Activated CD8-positive, alpha-beta memory T cell treated with anti-CD3 and anti-CD28 coated beads, Interleukin-2, amount 50 U/mL, for 1 hour (primary cell): Measurements from ENCODE around the gene PABPN1.

Experiments used
- DNase-seq: peaks from one replicate; pipeline ENCODE4 v3.0.0-alpha.2; 2020; ENCODE audit errors: extremely low read depth

PABPN1 gene

DNA sequence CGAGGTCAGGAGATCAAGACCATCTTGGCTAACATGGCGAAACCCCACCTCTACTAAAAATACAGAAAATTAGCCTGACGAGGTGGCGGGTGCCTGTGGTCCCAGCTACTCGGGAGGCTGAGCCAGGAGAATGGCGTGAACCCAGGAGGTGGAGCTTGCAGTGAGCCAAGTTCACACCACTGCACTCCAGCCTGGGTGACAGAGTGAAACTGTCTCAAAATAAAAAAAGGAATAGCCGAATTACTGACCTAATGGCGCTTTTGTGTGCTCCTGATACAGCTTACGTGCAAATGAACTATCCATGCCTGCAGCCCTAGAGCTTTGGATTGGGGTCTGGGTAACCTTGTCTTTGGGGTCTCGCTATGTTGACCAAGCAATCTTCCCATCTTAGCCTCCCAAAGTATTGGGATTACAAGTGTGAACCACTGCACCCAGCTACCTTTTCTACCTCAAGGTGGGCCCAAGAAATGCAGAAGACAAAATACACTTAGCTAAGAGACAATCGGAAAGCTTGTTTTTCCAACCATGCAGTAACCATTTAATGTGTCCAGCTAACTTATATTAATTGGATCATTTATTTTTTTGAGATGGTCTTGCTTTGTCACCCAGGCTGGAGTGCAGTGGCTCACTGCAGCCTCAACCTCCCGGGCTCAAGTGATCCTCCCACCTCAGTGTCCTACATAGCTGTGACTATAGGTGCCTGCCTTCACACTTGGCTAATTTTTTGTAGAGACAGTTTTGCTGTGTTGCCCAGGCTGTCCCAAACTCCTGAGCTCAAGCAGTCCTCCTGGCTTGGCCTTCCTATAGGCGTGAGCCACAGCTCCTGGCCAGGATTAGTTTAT, 5.5 kb downstream of the PABPN1 start:
- DNase-seq = no peak

DNA sequence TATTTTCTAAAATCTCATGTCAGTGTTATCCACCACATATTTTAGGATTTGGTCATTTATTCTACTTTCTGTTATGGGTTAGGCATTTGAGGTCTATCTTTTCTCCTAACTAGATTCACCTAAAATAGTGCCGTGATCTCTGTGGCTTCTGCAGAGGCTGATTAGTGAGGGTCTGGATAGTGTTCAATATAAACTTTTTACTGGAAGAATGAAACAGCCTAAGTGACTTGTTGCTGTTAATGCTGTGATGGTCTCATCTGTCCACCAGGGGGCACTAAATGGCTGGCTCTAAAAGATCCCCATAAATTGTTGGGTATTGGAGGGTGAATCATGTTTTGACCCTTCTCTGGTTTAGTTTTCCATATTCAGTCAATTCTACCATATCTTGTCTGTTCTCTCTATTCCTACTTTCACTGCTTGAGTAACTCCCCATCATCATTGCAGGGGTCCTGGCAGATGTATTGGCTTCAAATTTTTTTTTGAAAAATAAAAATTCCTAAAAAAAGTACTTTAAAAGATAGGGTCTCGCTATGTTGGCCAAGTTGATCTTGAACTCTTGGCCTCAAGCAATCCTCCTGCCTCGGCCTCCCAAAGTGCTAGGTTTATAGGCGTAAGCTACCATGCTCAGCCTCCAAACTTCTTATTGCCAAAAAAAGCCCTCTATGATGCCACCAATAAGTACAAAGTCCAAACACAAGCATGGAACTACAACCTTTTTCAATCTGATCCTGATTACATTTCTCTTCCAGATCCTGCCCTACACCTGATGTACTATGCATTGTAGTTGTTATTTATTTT, 6.9 kb downstream of the PABPN1 start:
- DNase-seq = no peak

DNA sequence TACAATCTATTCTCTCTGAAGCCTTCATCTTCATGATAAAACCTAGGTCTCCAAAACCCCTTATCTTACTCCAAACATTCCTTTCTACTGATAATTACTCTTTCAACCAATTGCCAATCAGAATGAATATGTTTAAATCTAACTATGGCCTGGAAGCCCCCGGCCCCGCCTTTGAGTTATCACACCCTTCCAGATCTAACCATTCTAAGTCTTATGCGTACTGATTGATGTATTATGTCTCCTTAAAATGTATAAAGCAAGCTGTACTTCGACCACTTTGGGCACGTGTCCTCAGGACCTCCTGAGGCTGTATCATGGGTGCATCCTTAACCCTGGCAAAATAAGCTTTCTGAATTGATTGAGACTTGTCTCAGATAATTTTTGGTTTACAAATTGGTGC, 14.4 kb downstream of the PABPN1 start:
- no peak for DNase-seq

DNA sequence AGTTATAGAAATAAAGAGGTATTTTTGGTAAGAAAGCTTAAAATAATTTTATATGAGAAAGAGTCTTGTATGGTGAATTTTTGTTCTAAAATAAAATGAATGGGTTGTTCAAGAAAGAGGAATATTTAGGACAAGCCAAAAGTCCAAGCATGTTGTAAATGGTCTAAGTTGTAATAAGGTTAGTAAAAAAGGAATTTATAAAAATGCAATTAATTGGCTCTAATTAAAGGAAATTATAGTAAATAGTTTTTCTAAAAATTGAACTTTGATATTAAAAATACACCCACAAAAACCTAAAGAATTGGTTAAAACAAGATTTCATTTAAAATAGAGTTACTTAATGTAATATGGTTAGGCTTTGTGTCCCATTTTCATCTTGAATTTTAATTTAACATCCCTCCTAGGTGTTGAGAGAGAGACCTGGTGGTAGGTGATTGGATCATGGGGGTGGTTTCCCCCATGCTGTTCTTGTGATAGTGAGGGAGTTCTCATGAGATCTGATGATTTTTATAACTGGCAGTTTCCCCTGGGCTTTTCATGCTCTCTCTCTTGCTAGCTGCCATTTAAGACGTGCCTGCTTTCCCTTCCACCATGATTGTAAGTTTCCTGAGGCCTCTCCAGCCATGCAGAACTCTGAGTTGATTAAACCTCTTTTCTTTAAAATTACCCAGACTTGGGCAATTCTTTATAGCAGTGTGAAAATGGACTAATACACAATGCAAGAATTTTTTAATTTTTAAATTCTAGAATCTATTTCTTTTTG, 18.4 kb downstream of the PABPN1 start:
- DNase-seq = no peak

DNA sequence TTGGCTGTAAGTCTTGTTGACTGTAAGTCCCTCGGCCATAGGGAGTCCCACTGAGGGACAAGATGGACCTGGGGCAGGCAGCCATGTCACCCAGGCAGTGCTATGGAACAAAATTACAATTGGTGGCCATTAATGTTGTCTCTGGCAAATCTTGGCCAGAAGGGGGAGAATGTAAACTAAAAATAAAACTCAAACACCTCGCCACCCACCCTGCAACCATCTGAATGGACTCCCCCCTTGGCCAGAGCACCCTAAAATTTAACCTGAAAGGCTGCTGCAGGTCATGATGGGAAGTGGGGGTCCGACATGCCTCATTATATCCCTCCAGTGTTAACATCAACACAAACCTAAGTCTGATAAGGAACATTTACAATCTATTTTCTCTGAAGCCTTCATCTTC, 23.2 kb downstream of the PABPN1 start:
- DNase-seq = no peak

DNA sequence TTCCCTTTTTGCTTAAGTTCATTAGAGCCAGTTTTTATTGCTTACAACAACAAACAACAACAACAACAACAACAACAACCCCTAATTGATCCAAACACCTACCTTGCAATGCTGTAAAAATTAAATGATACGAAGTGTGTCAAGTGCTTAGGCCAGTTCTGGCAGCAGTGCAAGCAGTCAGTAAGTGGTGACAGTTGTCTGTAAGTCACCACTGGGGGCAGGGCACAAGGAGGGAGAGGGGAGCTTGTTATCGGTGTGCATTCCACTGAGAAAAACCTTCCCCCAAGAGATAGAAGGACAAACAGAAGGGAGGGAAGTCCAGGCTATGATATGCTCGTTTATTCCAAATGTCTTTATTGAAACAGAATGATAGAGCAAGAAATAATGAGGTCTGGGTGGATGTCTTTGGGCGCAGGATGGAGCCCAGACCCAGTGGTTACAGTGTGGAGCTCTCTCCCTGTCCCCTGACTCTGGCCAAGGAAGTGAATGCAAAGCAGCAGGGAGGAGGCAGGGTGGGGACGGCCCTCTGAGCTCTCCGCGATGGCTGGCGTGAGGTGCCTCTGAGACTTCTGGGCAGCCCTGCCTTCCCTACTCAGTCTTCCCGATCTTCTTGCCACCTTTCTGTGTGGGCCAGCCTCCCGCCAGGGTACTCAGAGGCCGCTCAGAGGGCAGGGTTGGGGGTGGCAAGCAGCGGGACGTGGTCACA, 24.9 kb downstream of the PABPN1 start:
- no peak for DNase-seq

DNA sequence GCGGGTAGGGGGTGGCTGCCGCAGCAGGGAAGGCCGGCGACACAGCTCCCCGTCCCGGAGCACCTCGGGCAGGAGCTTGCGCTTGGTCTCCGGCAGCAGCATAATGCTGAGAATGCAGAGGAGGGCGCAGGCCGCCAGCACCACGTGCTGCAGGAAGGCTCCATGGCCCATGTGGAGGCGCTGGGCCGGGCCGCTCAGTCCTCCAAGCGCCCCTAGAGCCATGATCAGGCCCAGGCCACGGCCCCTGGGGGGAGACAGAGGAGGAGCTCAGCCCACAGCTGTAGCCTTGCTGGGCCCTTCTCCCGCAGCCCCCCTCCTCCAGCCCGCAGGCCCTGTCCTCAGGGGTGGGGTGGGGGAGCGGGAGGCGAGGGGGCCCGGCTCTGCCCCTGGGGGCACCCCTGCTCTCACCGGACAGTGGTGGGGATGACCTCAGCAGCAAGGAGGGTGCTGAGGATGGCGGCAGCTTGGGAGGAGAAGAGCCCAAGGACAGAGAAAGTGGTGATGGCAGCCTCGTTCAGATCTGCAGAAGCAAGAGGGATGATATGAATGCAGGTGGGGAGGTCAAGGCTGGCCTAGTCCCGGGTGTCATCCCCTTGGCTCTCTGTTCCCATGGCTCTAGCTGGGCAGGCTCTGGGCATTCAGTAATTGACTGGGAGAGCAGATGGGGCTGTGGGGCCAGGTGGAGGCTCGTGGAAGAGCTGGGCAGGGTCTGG, 25.6 kb downstream of the PABPN1 start:
- no peak for DNase-seq

DNA sequence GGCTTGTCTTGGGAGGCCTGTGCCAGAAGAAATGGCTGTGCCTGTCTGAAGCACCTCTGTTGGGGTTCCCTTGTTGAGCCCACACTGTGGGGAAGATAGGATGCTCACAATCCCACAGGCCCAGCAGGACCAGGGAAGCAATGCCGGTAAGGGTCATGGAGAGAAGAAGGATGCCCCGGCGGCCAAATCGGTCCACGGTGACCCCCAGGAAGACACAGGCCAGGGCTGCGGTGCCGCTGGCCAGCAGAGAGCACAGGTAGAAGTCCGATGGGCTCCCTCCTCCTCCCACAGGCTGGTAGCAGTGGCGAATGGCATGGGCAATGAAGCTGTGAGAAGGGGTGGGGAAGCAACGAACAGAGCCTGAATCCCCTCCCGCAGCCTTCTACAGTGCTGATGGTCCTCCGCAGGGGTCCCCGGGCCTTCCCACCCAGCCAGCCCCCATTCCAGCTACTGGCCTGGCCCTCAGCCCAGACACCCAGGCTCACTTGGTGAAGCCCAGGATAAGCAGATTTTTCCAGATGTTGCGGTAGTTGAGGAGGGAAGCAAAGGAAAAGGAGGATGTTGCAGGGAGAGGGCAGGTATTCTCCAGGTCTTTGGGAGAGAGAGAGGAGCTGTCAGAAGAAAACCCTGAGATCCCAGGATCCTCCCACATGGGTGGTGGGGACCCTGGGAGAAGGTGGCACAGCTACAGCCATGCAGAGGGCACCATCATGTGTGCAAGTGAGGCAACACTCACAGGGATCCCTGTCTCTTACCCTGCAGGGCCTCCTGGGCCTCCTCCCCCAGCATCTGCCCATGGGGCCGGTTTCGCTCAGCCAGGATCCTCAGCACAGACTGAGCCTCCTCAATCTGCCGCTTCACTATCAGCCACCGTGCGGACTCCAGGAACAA, 26.4 kb downstream of the PABPN1 start:
- DNase-seq = no peak

DNA sequence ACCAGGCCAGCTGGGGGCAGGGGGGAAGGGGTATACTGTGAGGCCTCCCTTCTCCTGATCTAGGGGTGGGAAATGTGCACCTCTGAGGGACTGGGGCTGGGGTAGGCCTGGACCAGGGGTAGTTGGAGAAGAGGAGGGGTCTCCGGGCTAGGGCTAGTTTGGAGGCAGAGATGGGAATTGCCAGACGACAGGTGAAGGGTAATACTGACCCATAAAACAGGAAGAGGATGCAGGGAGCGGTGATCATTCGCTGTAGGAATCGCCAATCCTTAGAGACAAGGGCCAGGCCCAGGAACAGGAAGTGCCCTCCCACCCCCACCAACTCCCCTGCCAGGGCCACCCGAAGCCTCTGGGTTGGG, 27.0 kb downstream of the PABPN1 start:
- no peak for DNase-seq

DNA sequence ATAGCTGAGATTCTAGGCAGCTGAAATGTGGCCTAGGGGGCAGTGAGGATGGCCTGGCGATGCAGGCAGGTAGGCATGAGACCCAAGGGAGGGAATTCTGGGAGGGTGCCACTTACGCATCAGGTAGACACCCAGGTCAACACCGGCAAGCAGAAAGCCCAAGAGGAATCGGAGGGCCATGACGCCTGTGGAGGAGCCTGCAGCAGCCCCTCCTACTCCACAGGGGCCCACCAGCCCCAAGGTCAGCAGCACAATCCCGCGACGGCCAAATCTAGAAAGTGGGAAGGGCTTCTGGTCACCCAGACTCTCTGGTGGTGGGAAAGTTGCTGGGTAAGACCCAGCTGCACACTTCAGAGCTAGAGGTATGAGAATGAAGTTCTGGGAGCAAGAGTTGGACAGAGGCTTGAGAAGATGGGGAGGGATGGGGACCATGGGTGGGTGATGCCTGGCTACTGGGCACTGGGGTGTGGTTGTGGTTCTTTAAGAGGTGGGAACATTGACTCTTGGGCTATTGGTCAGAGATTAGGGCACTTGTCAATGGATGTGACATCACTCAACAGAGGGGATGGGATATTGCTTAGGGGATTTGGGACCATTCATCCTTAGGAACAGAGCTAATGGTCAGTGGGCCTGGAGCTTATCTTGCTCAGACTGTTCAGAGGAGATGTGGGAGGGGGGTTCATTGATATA, 28.0 kb downstream of the PABPN1 start:
- DNase-seq = no peak

DNA sequence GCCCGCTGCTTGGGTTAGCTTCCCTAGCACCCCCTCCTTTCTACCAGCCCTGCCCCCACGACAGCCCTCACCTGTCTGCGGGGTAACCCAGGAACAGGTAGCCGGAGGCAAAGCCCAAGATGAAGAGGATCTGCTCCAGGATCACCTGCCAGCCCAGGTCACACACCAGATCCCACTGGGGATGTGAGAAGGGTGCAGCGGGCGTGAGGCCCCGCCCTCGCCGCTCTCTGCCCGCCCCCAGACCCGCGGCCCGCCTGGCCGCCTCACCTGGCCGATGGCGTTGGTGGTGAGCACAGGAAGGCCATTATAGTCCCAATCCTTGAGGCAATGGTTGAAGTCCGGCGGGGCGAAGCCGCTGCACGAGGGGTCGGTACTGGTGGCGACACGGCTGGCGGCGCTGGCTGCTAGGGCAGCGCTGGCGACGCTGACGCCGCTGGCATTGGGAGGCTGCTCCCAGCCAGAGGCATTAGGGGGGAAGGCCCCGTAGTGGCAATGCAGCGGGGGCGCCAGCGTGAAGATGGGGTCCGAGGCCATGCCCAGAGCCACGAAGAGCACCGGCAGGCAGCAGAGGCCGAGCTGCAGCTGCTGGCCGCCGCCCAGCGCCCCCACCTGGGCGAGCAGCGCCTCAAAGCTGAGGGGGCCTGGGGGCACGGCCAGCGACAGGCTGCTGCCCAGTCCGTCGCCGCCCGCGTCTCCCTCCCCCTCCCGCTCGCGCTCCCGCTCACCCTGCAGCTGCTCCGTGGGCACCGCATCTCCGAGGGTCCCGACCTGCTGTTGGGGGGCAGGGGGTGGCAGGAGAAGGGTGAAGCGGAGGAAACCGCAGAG, 30.6 kb downstream of the PABPN1 start:
- no peak for DNase-seq

DNA sequence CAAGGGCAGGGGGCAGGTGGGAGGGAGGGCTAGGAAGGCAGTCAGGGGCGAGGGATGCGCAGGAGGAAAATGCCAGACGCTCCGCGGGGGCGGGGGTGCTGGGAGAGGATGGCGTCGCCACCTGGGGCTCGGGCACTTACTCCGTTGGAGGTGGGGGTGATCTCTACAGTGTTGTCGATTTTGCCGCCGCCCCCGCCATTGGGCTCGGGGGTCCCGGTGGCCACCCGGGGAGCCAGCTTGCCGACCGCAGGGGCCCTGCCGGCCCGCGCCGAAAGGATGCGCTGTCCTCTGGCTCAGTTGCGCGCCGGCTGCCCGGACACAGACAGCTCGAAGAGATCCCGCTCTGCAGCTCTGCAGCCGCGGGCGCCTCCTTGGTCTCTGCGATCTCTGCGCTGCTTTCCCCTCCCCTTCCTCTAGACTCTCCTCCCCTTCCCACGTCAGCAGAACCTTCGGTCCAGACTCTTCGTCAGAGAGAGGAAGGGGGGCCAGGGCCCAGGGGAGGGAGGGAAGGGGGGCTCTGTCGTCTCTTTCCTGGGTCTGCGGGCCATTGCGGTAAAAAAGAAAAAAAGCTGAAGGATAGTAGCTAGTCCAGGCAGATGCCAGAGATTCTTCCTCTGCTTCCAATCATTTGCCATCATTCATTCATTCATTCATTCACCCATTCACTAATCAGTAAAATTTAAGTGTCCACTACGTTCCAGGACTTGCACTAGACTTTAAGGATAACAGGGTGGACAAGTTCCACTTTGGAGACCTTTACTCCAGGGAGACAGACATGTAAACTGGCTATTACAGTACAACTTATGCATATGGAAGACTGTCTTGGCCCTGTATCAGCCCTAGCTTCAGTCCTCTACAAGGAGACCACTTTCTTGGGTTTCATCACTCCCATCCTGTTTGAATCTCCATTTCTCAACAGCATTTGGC, 31.5 kb downstream of the PABPN1 start, which contains the start of gene SLC22A17:
Gene SLC22A17 (minus strand): TSS at position 382 of the 927 bp plus-strand sequence.
- peak; percentile 30 for DNase-seq

DNA sequence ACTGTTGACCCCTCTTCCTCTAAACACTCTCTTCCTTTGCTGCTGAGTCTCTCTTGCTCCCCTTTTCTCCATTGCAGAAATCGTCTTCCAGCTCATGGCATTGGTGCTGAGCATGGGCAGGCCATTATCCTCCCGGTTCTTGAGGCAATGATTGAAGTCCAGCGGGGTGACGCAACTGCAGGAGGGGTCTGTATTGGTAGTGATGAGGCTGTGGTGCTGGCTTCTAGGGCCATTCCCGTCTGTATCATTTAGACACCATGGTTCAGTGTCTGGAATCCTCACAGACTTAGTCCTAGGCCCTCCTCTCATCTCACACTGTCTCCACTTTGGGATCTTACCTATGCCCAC, 32.1 kb downstream of the PABPN1 start:
- no peak for DNase-seq

DNA sequence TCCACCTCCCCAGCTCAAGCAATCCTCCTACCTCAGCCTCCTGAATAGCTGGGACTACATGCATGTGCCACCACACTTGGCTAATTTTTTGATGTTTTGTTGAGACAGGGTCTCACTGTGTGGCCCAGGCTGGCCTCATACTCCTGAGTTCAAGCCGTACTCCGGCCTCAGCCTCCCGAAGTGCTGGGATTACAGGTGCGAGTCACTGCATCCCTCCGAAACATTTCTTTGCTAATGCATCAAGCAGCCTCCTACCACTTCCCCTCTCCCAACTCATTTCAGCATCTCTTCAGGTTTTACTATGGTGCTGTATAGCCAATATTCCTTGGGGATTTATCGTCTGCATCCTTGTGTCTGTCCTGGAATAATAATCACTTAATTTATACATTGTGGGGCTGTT, 33.7 kb downstream of the PABPN1 start:
- DNase-seq = no peak

DNA sequence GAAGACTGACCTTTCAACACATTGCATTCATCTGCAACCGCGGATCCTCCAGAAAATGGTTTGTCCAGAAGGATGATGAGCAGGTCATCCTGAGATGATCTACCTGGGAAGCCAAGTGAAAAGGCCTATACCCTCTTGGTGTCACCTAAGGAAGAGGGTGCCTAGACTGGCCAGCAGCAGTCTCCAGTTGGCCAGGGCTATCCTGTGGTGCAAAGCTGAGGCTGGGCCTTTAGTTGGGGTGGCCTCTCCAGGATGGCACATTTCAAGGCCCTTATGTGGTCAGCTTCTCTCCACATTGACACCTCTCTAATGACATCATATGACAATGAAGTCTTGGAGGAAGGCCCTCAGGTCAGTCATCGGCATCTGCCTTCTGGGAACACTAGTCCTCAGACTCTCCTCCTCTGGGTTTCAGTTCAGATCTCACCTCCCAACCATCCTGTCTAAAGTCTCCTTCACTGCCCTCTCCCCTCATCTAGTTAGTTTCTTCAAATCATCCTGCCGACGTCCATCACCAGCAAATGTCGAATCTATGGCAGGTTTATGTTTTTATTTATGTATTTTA, 34.7 kb downstream of the PABPN1 start:
- DNase-seq = no peak

DNA sequence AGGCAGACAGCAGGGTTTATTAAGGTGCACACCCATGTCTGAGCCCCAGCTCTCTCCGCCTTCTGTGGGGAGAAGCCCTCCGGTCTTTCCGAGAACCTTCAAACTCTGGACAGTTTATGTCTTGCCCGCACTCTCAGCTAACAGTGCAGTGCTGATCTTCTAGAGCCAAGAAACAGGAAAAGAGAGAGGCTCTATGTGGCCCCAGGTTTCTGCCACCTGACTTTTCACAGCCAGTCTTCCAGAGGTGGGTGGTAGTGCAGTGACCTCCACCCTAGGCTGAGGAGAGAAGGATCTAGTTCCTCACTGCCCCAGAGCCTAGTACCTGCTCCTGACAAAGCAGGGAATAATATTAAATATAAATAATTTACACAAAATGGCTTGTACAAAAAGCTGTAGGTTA, 35.4 kb downstream of the PABPN1 start:
- no peak for DNase-seq

DNA sequence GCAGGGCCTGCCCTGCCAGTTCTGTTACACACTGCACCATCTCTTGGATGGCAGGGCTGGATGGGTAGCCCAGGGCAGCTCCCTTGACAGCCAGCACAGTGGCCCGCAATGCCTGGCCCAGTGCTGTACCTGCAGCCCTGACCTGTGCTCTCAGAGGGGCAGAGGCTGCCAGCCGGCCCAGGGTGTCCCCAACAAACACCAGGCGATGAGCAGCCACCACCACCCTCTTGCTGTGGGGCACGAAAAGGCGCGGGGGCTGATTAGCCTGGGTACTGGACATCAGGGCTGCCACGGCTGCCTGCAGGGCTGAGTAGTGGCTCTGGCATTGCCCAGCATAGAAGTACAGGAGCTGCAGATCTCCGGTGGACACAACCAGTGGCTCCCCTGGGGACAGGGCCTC, 36.0 kb downstream of the PABPN1 start:
- no peak for DNase-seq
